Fibroblast of villous mesenchyme (primary cell): ENCODE measurements around the gene MTA2. TPM values are rescaled to one million over a fixed set of nuclear protein-coding genes. Genes with fewer than 3 reads are reported as not detected.

ENCODE experiments used
- DNase-seq: peaks from one replicate; pipeline ENCODE4 v3.0.0-alpha.2; 2010; ENCODE audit warnings: low read depth
- H3K4me3 ChIP-seq: 2 replicates; pipeline ENCODE4 v1.5.1; 2011; ENCODE audit warnings: low read depth, mild to moderate bottlenecking, low read length
- CTCF ChIP-seq: IDR thresholded peaks from 2 replicates; pipeline ENCODE4 v1.5.1; 2012; ENCODE audit warnings: low read depth, mild to moderate bottlenecking, low read length; ENCODE audit not compliant: insufficient read depth
- total RNA-seq: library from RNA; depleted of rRNA; stranded (reverse); fragments of >200 nt; gene quantifications from 2 replicates; pipeline ENCODE4 v1.2.3, GENCODE V29; 2012

MTA2 gene
- total RNA-seq, 1 donor: 197 TPM

GRCh38 chr11:62579252-62579651 is 22.4 kb downstream of the MTA2 start:
- H3K4me3 ChIP-seq: no peak overlapping the region
- no peak for DNase-seq
- TF ChIP-seq CTCF: no peak

GRCh38 chr11:62578541-62578940 is 23.1 kb downstream of the MTA2 start:
- TF ChIP-seq CTCF: no peak
- no peak for DNase-seq

DNA sequence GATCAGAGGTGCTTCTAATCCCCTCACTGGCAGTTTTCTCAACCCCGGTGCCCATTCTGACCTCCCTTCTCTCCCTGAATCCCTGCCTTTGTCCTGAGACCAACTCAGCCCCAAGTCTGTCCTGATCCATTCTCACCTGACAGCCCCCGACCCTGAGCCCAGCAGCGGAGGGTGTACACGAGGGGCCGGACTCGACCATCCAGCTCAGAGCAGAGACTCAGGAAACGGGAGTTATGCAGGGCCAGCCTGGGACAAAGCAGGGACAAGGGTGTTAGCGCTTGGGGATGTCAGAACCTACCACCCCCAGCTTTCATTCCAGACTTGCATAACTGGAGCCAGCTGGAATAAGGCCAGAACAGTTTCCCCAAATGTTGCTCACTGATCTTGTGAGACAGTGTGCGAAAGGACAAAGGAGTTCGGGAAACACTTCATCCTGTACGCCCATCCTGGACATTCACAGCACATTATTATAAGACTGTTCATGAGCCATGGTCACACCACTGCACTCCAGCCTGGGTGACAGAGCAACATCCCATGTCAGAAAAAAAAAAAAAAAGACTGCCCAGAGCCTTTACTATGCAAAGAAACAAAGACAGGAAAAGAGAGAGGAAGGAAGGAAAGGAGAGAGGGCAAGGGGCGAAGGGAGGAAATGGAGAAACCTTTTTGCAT is 24.5 kb downstream of the MTA2 start:
- no peak for TF ChIP-seq CTCF
- DNase-seq: no peak
- H3K4me3 ChIP-seq: no peak overlapping the region

More at GRCh38 chr11:62578541-62578940, 23.1 kb downstream of the MTA2 start:
- H3K4me3 ChIP-seq: no peak overlapping the region

DNA sequence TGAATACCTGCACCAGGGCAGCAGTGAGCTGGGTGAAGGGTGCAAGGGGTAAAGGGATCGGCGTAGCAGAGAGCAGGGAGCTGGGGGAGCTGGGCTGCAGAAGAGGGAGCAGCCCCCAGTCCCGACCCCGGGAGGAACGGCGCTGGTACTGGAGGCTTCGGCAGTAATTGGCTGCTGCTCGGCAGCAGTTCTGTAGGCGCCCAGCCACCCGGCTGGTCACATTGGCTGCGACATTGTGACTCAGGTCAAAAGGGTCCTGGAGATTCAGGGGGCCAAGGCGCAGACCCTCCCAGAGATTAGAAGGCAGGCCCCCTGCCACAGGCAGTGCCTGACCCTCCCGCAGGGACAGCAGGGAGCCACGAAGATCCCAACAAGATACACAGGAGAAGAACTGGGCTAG is 25.8 kb downstream of the MTA2 start:
- no peak for DNase-seq
- H3K4me3 ChIP-seq: peak overlapping the region; percentile 89
- TF ChIP-seq CTCF: no peak

DNA sequence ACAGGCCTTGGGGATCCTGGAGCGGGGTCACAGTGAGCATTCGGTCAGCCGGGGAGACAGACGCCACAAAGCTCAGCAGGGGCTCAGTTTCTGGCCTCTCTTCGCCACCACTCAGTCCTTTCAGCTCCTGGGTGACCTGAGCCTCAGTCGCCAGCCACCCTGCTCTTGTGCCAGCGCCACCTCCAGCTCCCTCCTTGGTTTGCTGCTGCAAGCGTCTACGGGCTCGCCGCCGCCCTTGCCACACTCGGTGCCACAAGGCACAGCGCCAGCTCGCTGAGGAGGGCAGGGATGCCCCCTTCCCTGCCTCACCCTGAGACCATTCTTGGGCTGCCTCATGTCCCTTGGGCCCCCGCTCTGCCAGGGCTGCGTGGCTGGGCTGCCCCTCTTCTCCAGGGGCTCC is 26.5 kb downstream of the MTA2 start:
- no peak for DNase-seq
- H3K4me3 ChIP-seq: peak overlapping the region; percentile 89
- TF ChIP-seq CTCF: no peak

GRCh38 chr11:62574363-62575071 is 27.1 kb downstream of the MTA2 start:
- no peak for TF ChIP-seq CTCF
- peak; percentile 73 for DNase-seq
- H3K4me3 ChIP-seq: peak overlapping the region; percentile 89
